NCI-H748 (cell line): ENCODE results near the gene SPSB2.
A peak's percentile ranks its signal among the peaks of the same experiment; 100 is the strongest.

Experiments used
- DNase-seq: peaks from one replicate; lab custom pipeline; 2025; ENCODE audit not compliant: unreplicated experiment; lab: John Stamatoyannopoulos, UW

SPSB2 gene

GRCh38 chr12:6833189-6833890, 39.8 kb downstream of the SPSB2 start:
- DNase-seq, result no peak

GRCh38 chr12:6832125-6832524, 41.0 kb downstream of the SPSB2 start:
- DNase-seq, result no peak

- DNase-seq, result no peak
These were observed 41.6 kb downstream of the SPSB2 start for GRCh38 chr12:6831450-6831995.

- DNase-seq, result no peak
These were observed 42.1 kb downstream of the SPSB2 start for GRCh38 chr12:6830999-6831398.

GRCh38 chr12:6830286-6830890, 42.7 kb downstream of the SPSB2 start:
- DNase-seq, result no peak

- DNase-seq, result no peak
These were observed 43.4 kb downstream of the SPSB2 start for GRCh38 chr12:6829536-6830220.

- DNase-seq, result peak; percentile 33
These were observed 44.1 kb downstream of the SPSB2 start for GRCh38 chr12:6828781-6829535.

GRCh38 chr12:6827982-6828780, 44.9 kb downstream of the SPSB2 start, which contains the start of gene P3H3:
P3H3 (plus strand) TSS chr12:6828407; CDS start chr12:6828441, 34 bp downstream.
- DNase-seq, result peak; percentile 73

GRCh38 chr12:6827437-6827911, 45.6 kb downstream of the SPSB2 start:
- peak; percentile 84 for DNase-seq

- no peak for DNase-seq
These were observed 46.2 kb downstream of the SPSB2 start for GRCh38 chr12:6826734-6827436.

- DNase-seq, result no peak
These were observed 46.9 kb downstream of the SPSB2 start for GRCh38 chr12:6826125-6826733.

- DNase-seq, result peak; percentile 79
These were observed 47.5 kb downstream of the SPSB2 start for GRCh38 chr12:6825398-6826124.

- no peak for DNase-seq
These were observed 48.2 kb downstream of the SPSB2 start for GRCh38 chr12:6824901-6825381.

GRCh38 chr12:6824085-6824775, 48.9 kb downstream of the SPSB2 start:
- no peak for DNase-seq

- no peak for DNase-seq
These were observed 49.7 kb downstream of the SPSB2 start for GRCh38 chr12:6823182-6824084.

- no peak for DNase-seq
These were observed 50.5 kb downstream of the SPSB2 start for GRCh38 chr12:6822426-6823135.
